GM12875 (cell line): ENCODE results near the gene CCDC87.

ENCODE experiments used
- H3K4me3 ChIP-seq: one replicate; pipeline ENCODE4 v1.5.1; 2011; ENCODE audit warnings: low read depth, low read length, control low read depth
- CTCF ChIP-seq: IDR thresholded peaks from 2 replicates; pipeline ENCODE4 v1.5.1; 2011; ENCODE audit warnings: low read depth, mild to moderate bottlenecking, control low read depth, inconsistent platforms, low read length, moderate library complexity, borderline replicate concordance; ENCODE audit not compliant: insufficient read depth

CCDC87 gene

GRCh38 chr11:66592457-66593302 is at the start of gene CCDC87, which contains the start of gene CCS:
TSS of gene CCDC87 (minus strand) at chr11:66593063. CDS start at chr11:66593015, 48 bp downstream.
TSS of gene CCS (plus strand) at chr11:66593185. CDS start at chr11:66593262, 77 bp downstream.
- H3K4me3 ChIP-seq, result peak within 1 kb of the TSS; percentile 83

DNA sequence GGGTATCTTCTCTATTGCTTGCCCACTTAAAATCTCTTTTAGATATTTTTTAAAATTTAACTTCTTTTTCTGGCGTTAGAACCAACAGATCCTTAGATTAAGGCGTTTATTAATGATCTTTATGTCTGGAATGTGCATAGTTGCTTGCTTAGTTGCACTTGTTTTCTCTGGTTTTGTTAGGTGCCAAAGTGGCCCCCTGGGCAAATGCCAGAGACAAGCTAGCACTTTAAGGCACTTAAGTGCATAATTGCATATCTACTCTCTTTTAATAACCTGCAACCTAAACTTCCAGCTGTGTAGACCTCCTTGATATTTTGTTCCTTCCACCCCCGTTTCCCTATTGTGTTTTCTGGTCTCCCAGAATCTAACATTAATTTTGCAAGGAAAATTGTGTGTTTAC is 49.0 kb upstream of the CCDC87 start:
- TF ChIP-seq CTCF, result no peak
- no peak overlapping the region for H3K4me3 ChIP-seq

More at GRCh38 chr11:66592457-66593302, at the start of gene CCDC87, which contains the start of gene CCS:
- peak; percentile 64 for TF ChIP-seq CTCF

DNA sequence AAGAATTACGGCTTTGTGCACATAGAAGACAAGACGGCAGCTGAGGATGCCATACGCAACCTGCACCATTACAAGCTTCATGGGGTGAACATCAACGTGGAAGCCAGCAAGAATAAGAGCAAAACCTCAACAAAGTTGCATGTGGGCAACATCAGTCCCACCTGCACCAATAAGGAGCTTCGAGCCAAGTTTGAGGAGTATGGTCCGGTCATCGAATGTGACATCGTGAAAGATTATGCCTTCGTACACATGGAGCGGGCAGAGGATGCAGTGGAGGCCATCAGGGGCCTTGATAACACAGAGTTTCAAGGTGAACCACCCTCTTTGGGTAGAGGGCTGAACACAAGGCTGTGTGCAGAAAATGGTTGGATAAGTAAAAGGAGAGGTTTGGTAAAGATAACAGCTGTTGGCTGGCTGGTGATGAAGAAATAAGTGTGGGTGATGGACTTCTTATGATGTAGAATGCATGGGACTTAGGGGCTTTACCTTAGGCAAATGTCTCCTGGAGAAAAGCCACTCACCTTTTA is 47.0 kb upstream of the CCDC87 start:
- peak overlapping the region; percentile 75 for H3K4me3 ChIP-seq

DNA sequence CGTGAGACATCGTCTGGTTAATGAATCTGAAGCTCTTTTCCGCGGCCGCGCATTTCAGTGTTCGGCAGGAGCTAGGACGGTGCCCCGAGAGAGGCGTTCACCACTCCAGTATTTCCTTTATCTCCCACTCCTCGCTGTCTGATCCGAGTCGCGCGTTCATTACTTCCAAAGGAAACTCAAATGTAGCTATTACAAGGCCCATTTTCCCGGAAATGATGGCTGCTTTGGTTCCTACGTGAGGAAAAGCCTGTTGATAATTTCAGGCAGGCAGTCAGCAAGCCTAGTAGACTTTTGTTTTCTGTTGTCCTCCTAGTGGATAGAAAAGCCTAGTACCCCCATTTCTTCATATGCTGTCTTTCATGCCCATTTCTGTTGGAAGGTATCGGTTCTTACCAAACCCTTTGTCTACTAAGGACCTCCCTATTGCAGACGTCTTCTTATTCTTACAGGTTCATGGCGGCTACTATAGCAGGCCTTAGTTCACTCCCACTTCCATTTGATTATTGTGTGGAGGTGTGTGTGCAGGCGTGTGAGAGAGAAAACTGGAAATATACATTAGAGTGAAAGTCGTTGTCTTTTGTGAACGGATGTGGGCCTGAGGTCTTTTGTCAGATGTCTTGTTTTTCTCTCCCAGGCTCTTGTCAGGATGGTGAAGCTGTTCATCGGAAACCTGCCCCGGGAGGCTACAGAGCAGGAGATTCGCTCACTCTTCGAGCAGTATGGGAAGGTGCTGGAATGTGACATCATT is 46.4 kb upstream of the CCDC87 start:
- H3K4me3 ChIP-seq, result peak overlapping the region; percentile 75
- 0 out of 2 replicates have a peak, but pooled peaks have one; percentile 1 for TF ChIP-seq CTCF

DNA sequence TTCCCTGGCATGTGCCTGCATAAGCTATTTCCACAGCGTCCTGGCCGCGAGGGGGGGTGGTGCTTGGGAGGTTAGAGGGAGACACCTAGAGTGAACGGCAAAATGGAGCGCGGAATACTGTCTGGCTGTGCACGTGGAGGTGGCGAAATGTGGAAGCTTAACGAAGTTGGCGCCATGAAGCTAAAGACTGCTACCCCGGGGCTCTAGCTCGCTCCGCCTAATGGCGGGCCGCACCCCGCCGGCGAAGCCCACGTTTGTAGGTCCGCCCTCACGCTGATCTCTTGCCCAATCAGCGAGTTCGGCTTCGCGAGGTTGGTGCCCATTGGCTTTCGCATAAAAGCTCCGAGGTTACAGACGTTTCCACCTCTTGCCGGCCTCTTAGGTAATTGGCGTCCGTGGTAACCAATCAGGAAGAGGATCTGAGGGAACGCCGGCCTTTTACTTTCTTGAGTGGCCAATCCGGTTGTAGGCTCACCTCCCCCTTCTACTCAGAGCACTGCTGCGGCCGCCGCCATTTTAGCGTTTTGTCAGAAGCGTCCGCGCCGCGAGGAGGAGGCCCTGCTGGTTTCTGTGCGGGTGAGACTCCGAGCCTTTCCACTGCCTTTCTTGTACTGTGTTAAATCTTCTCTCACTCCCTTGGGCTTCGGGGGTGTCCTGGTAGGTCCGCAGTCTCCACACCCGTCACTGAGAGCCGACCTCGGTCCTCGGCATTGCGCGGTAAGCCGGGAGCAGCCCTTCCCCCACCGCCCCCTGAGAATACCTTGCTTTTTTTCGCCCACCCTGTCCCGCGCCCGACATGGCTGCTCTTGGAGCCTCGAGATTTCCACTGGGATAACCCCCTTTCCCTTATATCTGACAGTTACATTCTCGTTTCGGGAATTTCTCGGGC is 45.6 kb upstream of the CCDC87 start, which contains the start of gene RBM4:
RBM4 (plus strand) TSS at position 527 of the 889 bp plus-strand sequence. CDS start 1,009 bp downstream, outside the sequence.
- H3K4me3 ChIP-seq, result peak within 1 kb of the TSS; percentile 75
- TF ChIP-seq CTCF, result no peak

GRCh38 chr11:66637557-66638176 is 44.8 kb upstream of the CCDC87 start:
- H3K4me3 ChIP-seq, result peak overlapping the region; percentile 44

More at GRCh38 chr11:66637557-66638176, 44.8 kb upstream of the CCDC87 start:
- no peak for TF ChIP-seq CTCF
